Neural crest cell (in vitro differentiated cells): Measurements from ENCODE around the gene NRG3. TPM values are rescaled to one million over a fixed set of nuclear protein-coding genes. Genes with fewer than 3 reads are reported as not detected.
A peak's percentile ranks its signal among the peaks of the same experiment; 100 is the strongest.

Experiments used
- DNase-seq: peaks from one replicate; pipeline ENCODE4 v3.0.0; 2021; ENCODE audit warnings: low read depth, mixed read lengths, low spot score
- H3K27ac Mint-ChIP-seq: one replicate; pipeline ENCODE4 v1.8.0; 2021; ENCODE audit warnings: mild to moderate bottlenecking, mixed read lengths; ENCODE audit not compliant: unreplicated experiment
- H3K27me3 Mint-ChIP-seq: 2 replicates; pipeline ENCODE4 v1.8.0; 2021; ENCODE audit warnings: low read depth, mild to moderate bottlenecking, mixed read lengths
- H3K36me3 Mint-ChIP-seq: 2 replicates; pipeline ENCODE4 v1.8.0; 2021; ENCODE audit warnings: low read depth, mild to moderate bottlenecking, mixed read lengths
- H3K4me1 Mint-ChIP-seq: 2 replicates; pipeline ENCODE4 v1.8.0; 2021; ENCODE audit warnings: mixed read lengths
- H3K4me3 Mint-ChIP-seq: one replicate; pipeline ENCODE4 v1.8.0; 2021; ENCODE audit warnings: mild to moderate bottlenecking, mixed read lengths
- H3K9me3 Mint-ChIP-seq: 2 replicates; pipeline ENCODE4 v1.8.0; 2021; ENCODE audit warnings: mixed read lengths
- CTCF ChIP-seq: fragments of 200-600 bp; sonication (generic); conservative IDR thresholded peaks from 2 replicates; pipeline ENCODE4 v1.5.0; 2021; ENCODE audit warnings: antibody characterized with exemption, mild to moderate bottlenecking
- total RNA-seq: library from RNA; stranded (reverse); gene quantifications from 2 replicates; pipeline ENCODE4 v1.2.1, GENCODE V29; 2021

Gene NRG3
- total RNA-seq, 1 donor from 2014 or later: 3.1 TPM

DNA sequence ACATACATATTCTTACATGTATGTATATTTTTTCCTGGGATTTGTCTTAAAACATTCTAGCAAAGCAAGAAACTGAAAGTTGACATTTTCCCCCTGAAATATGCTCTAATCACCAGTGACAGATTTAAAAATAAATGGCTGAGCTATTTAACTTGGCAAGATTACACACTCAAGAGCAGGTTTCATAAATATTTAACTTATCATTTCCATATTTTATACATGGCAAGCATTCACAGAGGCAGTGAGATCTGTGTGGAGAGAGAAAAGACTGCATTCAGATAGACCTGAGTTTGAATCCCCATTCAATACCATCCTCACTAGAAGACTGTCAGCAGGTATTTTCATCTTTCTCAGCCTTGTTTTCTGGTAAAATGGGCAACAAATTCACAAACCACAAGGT is 1043.0 kb downstream of the NRG3 start:
- H3K4me3 Mint-ChIP-seq: no peak overlapping the region
- H3K36me3 Mint-ChIP-seq: no peaks in the 10 kb centered on the region
- no peak for TF ChIP-seq CTCF
- no peaks in the 10 kb centered on the region for H3K27me3 Mint-ChIP-seq
- peaks cover 4% of the 10 kb centered on the region for H3K4me1 Mint-ChIP-seq
- H3K9me3 Mint-ChIP-seq: peaks cover 20% of the 10 kb centered on the region
- no peak overlapping the region for H3K27ac Mint-ChIP-seq
- DNase-seq: no peak

- H3K9me3 Mint-ChIP-seq: peaks cover 19% of the 10 kb centered on the region
- TF ChIP-seq CTCF: no peak
- no peak overlapping the region for H3K4me3 Mint-ChIP-seq
- no peaks in the 10 kb centered on the region for H3K36me3 Mint-ChIP-seq
- peaks cover 7% of the 10 kb centered on the region for H3K4me1 Mint-ChIP-seq
- DNase-seq: no peak
- H3K27me3 Mint-ChIP-seq: no peaks in the 10 kb centered on the region
- no peak overlapping the region for H3K27ac Mint-ChIP-seq
Observed at GRCh38 chr10:82922046-82922445, 1047.1 kb downstream of the NRG3 start.

GRCh38 chr10:82922755-82923154 is 1047.8 kb downstream of the NRG3 start:
- Mint-ChIP-seq H3K4me1 (peaks cover 7% of the 10 kb centered on the region), H3K36me3 (no peaks in the 10 kb centered on the region), H3K27me3 (no peaks in the 10 kb centered on the region), H3K9me3 (peaks cover 19% of the 10 kb centered on the region), H3K27ac (peak overlapping the region; percentile 17), H3K4me3 (no peak overlapping the region)
- no peak for TF ChIP-seq CTCF
- DNase-seq: no peak

GRCh38 chr10:82924711-82925110 is 1049.7 kb downstream of the NRG3 start:
- no peak for DNase-seq
- Mint-ChIP-seq H3K27me3 (no peaks in the 10 kb centered on the region), H3K9me3 (peaks cover 19% of the 10 kb centered on the region), H3K4me3 (no peak overlapping the region), H3K36me3 (no peaks in the 10 kb centered on the region), H3K4me1 (peaks cover 7% of the 10 kb centered on the region), H3K27ac (no peak overlapping the region)
- no peak for TF ChIP-seq CTCF

DNA sequence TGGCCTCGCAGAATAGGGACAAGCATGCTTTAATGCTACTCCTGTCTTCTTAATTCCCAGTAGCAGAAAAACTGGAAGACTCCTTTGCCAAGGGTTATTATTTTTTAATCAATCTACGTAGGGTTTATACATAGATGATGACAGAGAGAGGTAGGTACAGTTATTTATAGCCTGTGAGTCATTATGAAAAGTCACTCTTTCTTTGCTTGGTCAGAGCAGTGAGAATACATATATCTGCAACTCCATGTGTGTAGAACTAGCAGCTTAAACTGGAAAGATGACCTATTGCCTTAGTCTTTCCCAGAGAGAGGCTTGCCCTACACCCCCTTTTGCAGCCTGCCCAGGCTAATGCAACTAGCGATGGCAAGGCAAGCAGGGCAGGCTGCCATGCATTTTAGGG is 1050.6 kb downstream of the NRG3 start:
- Mint-ChIP-seq H3K36me3 (no peaks in the 10 kb centered on the region), H3K27ac (no peak overlapping the region), H3K4me3 (no peak overlapping the region), H3K9me3 (peaks cover 14% of the 10 kb centered on the region), H3K4me1 (peaks cover 7% of the 10 kb centered on the region), H3K27me3 (no peaks in the 10 kb centered on the region)
- no peak for TF ChIP-seq CTCF
- no peak for DNase-seq

DNA sequence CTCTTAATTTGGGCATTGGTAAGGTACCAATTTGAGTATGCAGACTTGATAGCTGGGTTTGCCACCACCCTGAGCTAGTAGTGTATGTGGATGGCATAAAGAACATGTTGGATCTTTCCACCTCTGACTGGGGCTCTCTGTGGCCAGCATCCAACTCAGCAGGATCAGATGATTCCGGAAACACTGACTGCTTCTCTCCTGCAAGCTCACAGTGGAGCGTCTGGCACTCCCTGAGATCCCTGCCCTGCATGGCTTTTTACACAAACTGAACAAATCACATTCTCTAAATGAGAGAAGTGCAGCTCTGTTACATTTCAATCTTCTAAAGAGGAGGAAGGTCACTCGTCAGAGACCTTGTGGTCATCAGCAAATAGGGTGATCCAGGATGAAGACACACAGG is 1057.5 kb downstream of the NRG3 start:
- Mint-ChIP-seq H3K9me3 (no peaks in the 10 kb centered on the region), H3K36me3 (no peaks in the 10 kb centered on the region), H3K4me1 (no peaks in the 10 kb centered on the region), H3K27ac (no peak overlapping the region), H3K4me3 (no peak overlapping the region), H3K27me3 (peaks cover 3% of the 10 kb centered on the region)
- no peak for TF ChIP-seq CTCF
- DNase-seq: no peak
